ENCODE measurements around the gene AGBL4.

DNA sequence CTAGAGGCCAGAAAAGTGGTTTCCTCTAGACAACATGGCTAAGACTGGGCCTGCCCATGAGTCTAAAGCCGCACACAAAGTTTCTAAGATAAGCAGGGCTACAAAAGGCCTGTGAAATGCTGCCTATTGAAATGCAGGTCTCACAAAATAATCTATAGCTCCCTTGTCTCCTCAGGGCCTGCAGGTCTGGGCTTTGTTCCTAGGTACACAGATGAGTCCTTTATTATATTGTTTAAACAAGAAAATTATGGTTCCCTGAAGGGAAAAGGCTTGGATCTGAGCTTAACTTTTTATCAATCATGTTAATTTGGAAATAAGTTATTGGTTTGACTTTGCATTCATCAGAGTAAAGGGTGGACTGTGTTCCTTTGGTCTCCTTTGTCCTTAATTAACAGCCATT lies 833.6 kb downstream of the AGBL4 start:
- TF ChIP-seq, protein P1, sequence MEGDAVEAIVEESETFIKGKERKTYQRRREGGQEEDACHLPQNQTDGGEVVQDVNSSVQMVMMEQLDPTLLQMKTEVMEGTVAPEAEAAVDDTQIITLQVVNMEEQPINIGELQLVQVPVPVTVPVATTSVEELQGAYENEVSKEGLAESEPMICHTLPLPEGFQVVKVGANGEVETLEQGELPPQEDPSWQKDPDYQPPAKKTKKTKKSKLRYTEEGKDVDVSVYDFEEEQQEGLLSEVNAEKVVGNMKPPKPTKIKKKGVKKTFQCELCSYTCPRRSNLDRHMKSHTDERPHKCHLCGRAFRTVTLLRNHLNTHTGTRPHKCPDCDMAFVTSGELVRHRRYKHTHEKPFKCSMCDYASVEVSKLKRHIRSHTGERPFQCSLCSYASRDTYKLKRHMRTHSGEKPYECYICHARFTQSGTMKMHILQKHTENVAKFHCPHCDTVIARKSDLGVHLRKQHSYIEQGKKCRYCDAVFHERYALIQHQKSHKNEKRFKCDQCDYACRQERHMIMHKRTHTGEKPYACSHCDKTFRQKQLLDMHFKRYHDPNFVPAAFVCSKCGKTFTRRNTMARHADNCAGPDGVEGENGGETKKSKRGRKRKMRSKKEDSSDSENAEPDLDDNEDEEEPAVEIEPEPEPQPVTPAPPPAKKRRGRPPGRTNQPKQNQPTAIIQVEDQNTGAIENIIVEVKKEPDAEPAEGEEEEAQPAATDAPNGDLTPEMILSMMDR (optimal IDR thresholded peaks at IDR 0.05 in 1 of 3, IDR thresholded peaks at IDR 0.05 in 1 of 3, conservative IDR thresholded peaks at IDR 0.05 in 1 of 3; ENCODE audit: extremely low read depth in 1 of 3, insufficient read depth in 2 of 3, low read length in 3 of 3): no peak
- no peak for TF ChIP-seq EZH2 (IDR thresholded peaks at IDR 0.05; ENCODE audit: low read length)

All from keratinocyte (primary cell).